Liver (tissue), 9 donors: ENCODE results near the gene LILRB2. TPM values are rescaled to one million over a fixed set of nuclear protein-coding genes. Genes with fewer than 3 reads are reported as not detected.
A peak's percentile ranks its signal among the peaks of the same experiment; 100 is the strongest.

Experiments
- DNase-seq: peaks from one replicate; pipeline ENCODE4 v3.0.0-alpha.2; 2017; ENCODE audit warnings: low spot score
- H3K27ac ChIP-seq, 2 donors: one replicate each; pipeline ENCODE4 v1.7.0; 2013; ENCODE audit warnings: inconsistent platforms in 2 of 2, low read length in 2 of 2, control low read depth in 1 of 2, low read depth in 1 of 2, mild to moderate bottlenecking in 1 of 2
- H3K27me3 ChIP-seq, 4 donors: one replicate each; pipeline versions ENCODE4 v1.6.1 to v1.7.0; 2013; ENCODE audit warnings: low read length in 3 of 4, inconsistent platforms in 1 of 4, mild to moderate bottlenecking in 1 of 4, moderate library complexity in 1 of 4; ENCODE audit not compliant: control insufficient read depth in 4 of 4, insufficient read depth in 4 of 4
- H3K36me3 ChIP-seq, 4 donors: one replicate each; pipeline versions ENCODE4 v1.6.1 to v1.7.0; 2013; ENCODE audit warnings: low read length in 3 of 4, mild to moderate bottlenecking in 3 of 4, low read depth in 1 of 4, moderate library complexity in 1 of 4; ENCODE audit not compliant: control insufficient read depth in 4 of 4, insufficient read depth in 3 of 4
- H3K4me1 ChIP-seq, 4 donors: one replicate each; pipeline versions ENCODE4 v1.6.1 to v1.7.0; 2013; ENCODE audit warnings: low read length in 3 of 4, mild to moderate bottlenecking in 3 of 4, moderate library complexity in 1 of 4; ENCODE audit not compliant: control insufficient read depth in 4 of 4, insufficient read depth in 4 of 4
- H3K4me3 ChIP-seq, 3 donors: one replicate each; pipeline versions ENCODE4 v1.6.1 to v1.7.0; 2013; ENCODE audit warnings: low read length in 3 of 3, control low read depth in 1 of 3, low read depth in 1 of 3, mild to moderate bottlenecking in 1 of 3
- H3K9ac ChIP-seq, 2 donors: one replicate each; pipeline ENCODE4 v1.7.0; 2013; ENCODE audit warnings: low read length in 2 of 2, mild to moderate bottlenecking in 2 of 2, moderate library complexity in 2 of 2, control low read depth in 1 of 2, low read depth in 1 of 2
- H3K9me3 ChIP-seq, 4 donors: one replicate each; pipeline versions ENCODE4 v1.6.1 to v1.7.0; 2013; ENCODE audit warnings: low read length in 3 of 4; ENCODE audit not compliant: control insufficient read depth in 4 of 4
- ATF3 ChIP-seq: IDR thresholded peaks from 2 replicates; pipeline ENCODE4 v1.6.1; 2016; ENCODE audit warnings: antibody characterized with exemption
- CTCF ChIP-seq: fragments of 150-350 bp; IDR thresholded peaks from 2 replicates; pipeline ENCODE4 v1.5.1; 2017; ENCODE audit warnings: improper control_type of control experiment, low read depth, low read length; ENCODE audit not compliant: missing input control
- EGR1 ChIP-seq, 2 donors: IDR thresholded peaks; 2 replicates each; pipeline ENCODE4 v1.6.1; 2016 to 2018; ENCODE audit warnings: antibody characterized with exemption in 2 of 2, low read depth in 2 of 2
- FOXA1 ChIP-seq: IDR thresholded peaks from 2 replicates; pipeline ENCODE4 v1.6.1; 2016; ENCODE audit warnings: antibody characterized with exemption
- FOXA2 ChIP-seq: IDR thresholded peaks from 2 replicates; pipeline ENCODE4 v1.6.1; 2016; ENCODE audit warnings: antibody characterized with exemption
- GABPA ChIP-seq, 2 donors: IDR thresholded peaks in 1 of 2; conservative IDR thresholded peaks in 1 of 2; 2 replicates each; pipeline ENCODE4 v1.6.1; 2016; ENCODE audit warnings: antibody characterized with exemption in 2 of 2, mild to moderate bottlenecking in 1 of 2, moderate library complexity in 1 of 2
- HNF4A ChIP-seq, 2 donors: conservative IDR thresholded peaks; 2 replicates each; pipeline ENCODE4 v1.6.1; 2016; ENCODE audit warnings: antibody characterized with exemption in 2 of 2, mild to moderate bottlenecking in 2 of 2
- HNF4G ChIP-seq: IDR thresholded peaks from 2 replicates; pipeline ENCODE4 v1.6.1; 2016; ENCODE audit warnings: antibody characterized with exemption
- JUND ChIP-seq, 2 donors: IDR thresholded peaks; 2 replicates each; pipeline ENCODE4 v1.6.1; 2016; ENCODE audit warnings: antibody characterized with exemption in 2 of 2
- MAX ChIP-seq: IDR thresholded peaks from 2 replicates; pipeline ENCODE4 v1.6.1; 2016; ENCODE audit warnings: antibody characterized with exemption
- NR2F2 ChIP-seq: IDR thresholded peaks from 2 replicates; pipeline ENCODE4 v1.6.1; 2016; ENCODE audit warnings: antibody characterized with exemption
- RAD21 ChIP-seq, 2 donors: IDR thresholded peaks; 2 replicates each; pipeline ENCODE4 v1.6.1; 2016; ENCODE audit warnings: antibody characterized with exemption in 2 of 2, mild to moderate bottlenecking in 2 of 2
- REST ChIP-seq: IDR thresholded peaks from 2 replicates; pipeline ENCODE4 v1.6.1; 2016; ENCODE audit warnings: antibody characterized with exemption, mild to moderate bottlenecking
- RXRA ChIP-seq, 2 donors: IDR thresholded peaks; 2 replicates each; pipeline ENCODE4 v1.6.1; 2017 to 2018; ENCODE audit warnings: antibody characterized with exemption in 2 of 2, mild to moderate bottlenecking in 1 of 2
- SP1 ChIP-seq: IDR thresholded peaks from 2 replicates; pipeline ENCODE4 v1.6.1; 2018; ENCODE audit warnings: antibody characterized with exemption, mild to moderate bottlenecking
- TAF1 ChIP-seq: conservative IDR thresholded peaks from 2 replicates; pipeline ENCODE4 v1.6.1; 2016; ENCODE audit warnings: antibody characterized with exemption, mild to moderate bottlenecking
- YY1 ChIP-seq: IDR thresholded peaks from 2 replicates; pipeline ENCODE4 v1.6.1; 2016; ENCODE audit warnings: antibody characterized with exemption, mild to moderate bottlenecking
- ZBTB33 ChIP-seq: IDR thresholded peaks from 2 replicates; pipeline ENCODE4 v1.6.1; 2016; ENCODE audit warnings: antibody characterized with exemption
- WGBS: extraction: QIAGEN DNeasy Blood & Tissue Kit; methylation state at CpG from one replicate; pipeline ENCODE4 v1.1.7; 2013; 5-methylcytosine and 5-hydroxymethylcytosine counted together
- polyA plus RNA-seq, 2 donors: library from polyadenylated mRNA; stranded (reverse) in 1 of 2; unstranded in 1 of 2; fragments of 200-250 nt in 1 of 2; fragments of >200 nt in 1 of 2; fragmentation: Nextera tagmentation in 1 of 2; extraction: Ambion mirVana in 1 of 2; gene quantifications; one replicate each; pipeline versions ENCODE4 v1.2.1 to v1.2.3, GENCODE V29; 2013 to 2015
- total RNA-seq, 2 donors: library from RNA; depleted of rRNA; stranded (reverse); fragments of >200 nt; gene quantifications; one replicate each; pipeline ENCODE4 v1.2.3, GENCODE V29; 2014
- donor health status: healthy.
- donor health status: healthy.
- donor health status: healthy.
- donor health status: healthy.
- donor health status: healthy.

The LILRB2 gene
- total and polyA plus RNA-seq, 4 donors, result 2.2 to 6.1 (median 5.2) TPM

- WGBS, result 64% methylated on average over 8 of the region's 8 CpGs
- Histone ChIP-seq H3K27me3 (peaks cover 0 to 2% (median 0%) of the 10 kb centered on the region in 4 donors), H3K4me1 (peaks cover 0 to 5% (median 0%) of the 10 kb centered on the region in 4 donors), H3K27ac (peak overlapping the region; percentile 60 to 79), H3K9ac (no peak overlapping the region), H3K9me3 (no peaks in the 10 kb centered on the region), H3K36me3 (no peaks in the 10 kb centered on the region), H3K4me3 (no peak overlapping the region)
- no peak for DNase-seq
- TF ChIP-seq RAD21 (IDR thresholded peaks at IDR 0.05) (no peak), RXRA (IDR thresholded peaks at IDR 0.05) (peak in 1 of 2 donors; percentile 26), YY1 (peak; percentile 27), SP1 (no peak), MAX (peak; percentile 43), NR2F2 (peak; percentile 55)
Observed at GRCh38 chr19:54248016-54248601, 32.8 kb downstream of the LILRB2 start.

GRCh38 chr19:54247106-54247930, 33.6 kb downstream of the LILRB2 start:
- Histone ChIP-seq H3K9ac (no peak overlapping the region), H3K9me3 (no peaks in the 10 kb centered on the region), H3K27ac (peak overlapping the region; percentile 44 to 79), H3K27me3 (peaks cover 0 to 2% (median 0%) of the 10 kb centered on the region in 4 donors), H3K4me3 (no peak overlapping the region), H3K4me1 (peaks cover 0 to 5% (median 0%) of the 10 kb centered on the region in 4 donors), H3K36me3 (no peaks in the 10 kb centered on the region)
- no peak for DNase-seq
- WGBS, result 80% methylated on average over 20 of the region's 20 CpGs
- no peak for TF ChIP-seq TAF1
- TF ChIP-seq RXRA (IDR thresholded peaks at IDR 0.05), result no peak
- TF ChIP-seq YY1, result no peak
- no peak for TF ChIP-seq ATF3
- TF ChIP-seq CTCF, result no peak
- no peak for TF ChIP-seq REST
- TF ChIP-seq FOXA1, result no peak
- TF ChIP-seq HNF4A (conservative IDR thresholded peaks at IDR 0.05), result no peak
- no peak for TF ChIP-seq HNF4G
- TF ChIP-seq RAD21 (IDR thresholded peaks at IDR 0.05), result no peak
- TF ChIP-seq SP1, result no peak
- no peak for TF ChIP-seq JUND (IDR thresholded peaks at IDR 0.05)
- no peak for TF ChIP-seq NR2F2
- no peak for TF ChIP-seq MAX
- TF ChIP-seq FOXA2, result no peak
- TF ChIP-seq GABPA (IDR thresholded peaks at IDR 0.05 in 1 of 2, conservative IDR thresholded peaks at IDR 0.05 in 1 of 2), result no peak
- no peak for TF ChIP-seq ZBTB33
- TF ChIP-seq EGR1 (IDR thresholded peaks at IDR 0.05; ENCODE audit: low read depth in 2 of 2), result no peak
